Keratinocyte (primary cell): ENCODE results near the gene MAPK9.

Experiments used
- CTCF ChIP-seq, 3 experiments: IDR thresholded peaks in 1 of 3; conservative IDR thresholded peaks in 1 of 3; optimal IDR thresholded peaks in 1 of 3; 2 replicates in 2 of 3; 3 replicates in 1 of 3; pipeline versions ENCODE3 to v1.5.1; 2011; ENCODE audit warnings: low read length in 3 of 3, mild to moderate bottlenecking in 3 of 3, moderate library complexity in 2 of 3, control low read depth in 1 of 3, inconsistent platforms in 1 of 3; ENCODE audit not compliant: insufficient read depth in 2 of 3; ENCODE audit errors: extremely low read depth in 1 of 3
- EZH2 ChIP-seq: IDR thresholded peaks from one replicate; pipeline ENCODE4 v1.6.1; 2012; ENCODE audit warnings: inconsistent platforms, mild to moderate bottlenecking, low read length, moderate library complexity

- TF ChIP-seq CTCF (optimal IDR thresholded peaks at IDR 0.05 in 1 of 3, IDR thresholded peaks at IDR 0.05 in 1 of 3, conservative IDR thresholded peaks at IDR 0.05 in 1 of 3; ENCODE audit: extremely low read depth in 1 of 3, insufficient read depth in 2 of 3, low read length in 3 of 3) (no peak), EZH2 (no peak)
Measured at GRCh38 chr5:180204276-180204819, 87.5 kb downstream of the MAPK9 start.
